HG02840 (cell line): ENCODE data around the gene RPS6KC1.
"Not testable (repeated sequence)": the region's sequence is repeated elsewhere in the genome, so short reads cannot be mapped to it uniquely, and the experiment has no call there.

ENCODE experiments used
- ATAC-seq: cut with Tn5 transposase; IDR thresholded peaks from one replicate; pipeline ENCODE4 v1.9.1; 2021; ENCODE audit warnings: mild to moderate bottlenecking, moderate library complexity, moderate number of reproducible peaks; ENCODE audit not compliant: unreplicated experiment, low FRiP score

Gene RPS6KC1

DNA sequence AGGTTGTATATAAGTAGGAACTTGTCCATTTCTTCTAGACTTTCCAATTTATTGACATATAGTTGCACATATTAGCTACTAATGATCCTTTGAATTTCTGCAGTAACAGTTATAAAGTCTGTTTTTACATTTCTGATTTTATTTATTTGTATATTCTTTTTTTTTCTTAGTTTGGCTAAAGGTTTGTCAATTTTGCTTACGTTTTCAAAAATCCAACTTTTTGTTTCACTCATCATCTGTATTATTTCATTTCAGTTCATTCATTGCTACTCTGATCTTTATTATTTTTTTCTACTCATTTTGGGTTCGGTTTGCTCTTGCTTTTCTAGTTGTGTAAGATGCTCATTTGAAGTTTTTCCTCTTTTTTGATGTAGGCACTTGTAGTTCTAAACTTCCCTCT lies 97.9 kb downstream of the RPS6KC1 start:
- no peak for ATAC-seq

DNA sequence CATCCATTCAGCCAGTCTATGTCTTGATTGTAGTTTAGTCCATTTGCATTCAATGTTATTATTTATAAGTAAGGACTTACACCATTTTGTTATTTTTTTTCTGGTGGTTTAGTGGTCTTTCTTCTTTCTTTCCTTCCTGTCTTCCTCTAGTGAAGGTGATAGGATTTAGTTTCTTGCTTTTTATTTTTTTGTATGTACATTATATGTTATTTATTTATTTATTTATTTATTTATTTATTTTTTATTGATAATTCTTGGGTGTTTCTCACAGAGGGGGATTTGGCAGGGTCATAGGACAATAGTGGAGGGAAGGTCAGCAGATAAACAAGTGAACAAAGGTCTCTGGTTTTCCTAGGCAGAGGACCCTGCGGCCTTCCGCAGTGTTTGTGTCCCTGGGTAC lies 99.0 kb downstream of the RPS6KC1 start:
- not testable (repeated sequence) for ATAC-seq

DNA sequence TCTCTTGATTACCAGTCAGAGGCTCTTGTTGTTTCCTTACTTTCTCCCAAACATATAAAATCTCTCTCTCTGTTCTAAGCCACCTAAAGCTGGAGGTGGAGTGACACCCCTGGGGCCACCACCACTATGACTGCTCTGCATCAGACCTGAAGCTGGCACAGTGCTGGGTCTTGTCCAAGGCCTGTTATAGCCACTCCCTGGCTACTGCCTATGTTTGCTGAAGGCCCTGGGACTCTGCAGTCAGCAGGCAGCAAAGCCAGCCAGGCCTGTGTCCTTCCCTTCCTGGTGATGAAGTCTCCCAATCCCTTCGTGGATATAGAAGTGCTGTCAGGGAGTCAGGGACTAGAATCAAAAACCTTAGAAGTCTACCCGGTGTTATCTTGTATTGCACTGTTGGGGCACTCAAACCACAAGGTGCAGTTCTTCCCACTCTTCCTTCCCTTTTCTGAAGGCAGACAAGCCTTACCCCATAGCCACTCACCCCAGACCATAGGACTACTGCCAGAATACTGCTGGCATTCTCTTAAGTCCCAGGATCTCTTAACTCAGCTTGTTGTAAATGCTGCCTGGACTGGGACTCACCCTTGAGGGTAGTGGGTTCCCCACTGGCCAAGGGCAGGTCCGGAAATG lies 103.1 kb downstream of the RPS6KC1 start:
- ATAC-seq: no peak

DNA sequence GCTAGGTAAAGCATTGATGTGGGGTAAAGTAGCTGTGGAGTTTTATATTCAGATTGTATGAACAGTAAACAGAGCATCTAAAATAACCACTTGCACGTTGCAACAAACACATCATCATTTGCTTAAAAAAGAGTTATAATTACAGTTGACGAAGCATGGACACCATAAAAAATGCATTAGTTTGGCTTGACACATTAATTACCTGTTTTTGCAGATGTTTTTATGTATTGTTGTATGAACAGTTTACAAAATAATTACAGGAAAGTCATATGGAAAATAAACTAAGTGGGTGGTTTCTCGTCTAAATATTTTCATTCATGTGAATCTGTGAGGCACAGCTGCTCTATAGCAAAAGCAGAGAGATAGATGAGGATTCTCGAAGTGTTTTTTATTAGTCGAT lies 108.3 kb downstream of the RPS6KC1 start:
- ATAC-seq: no peak

DNA sequence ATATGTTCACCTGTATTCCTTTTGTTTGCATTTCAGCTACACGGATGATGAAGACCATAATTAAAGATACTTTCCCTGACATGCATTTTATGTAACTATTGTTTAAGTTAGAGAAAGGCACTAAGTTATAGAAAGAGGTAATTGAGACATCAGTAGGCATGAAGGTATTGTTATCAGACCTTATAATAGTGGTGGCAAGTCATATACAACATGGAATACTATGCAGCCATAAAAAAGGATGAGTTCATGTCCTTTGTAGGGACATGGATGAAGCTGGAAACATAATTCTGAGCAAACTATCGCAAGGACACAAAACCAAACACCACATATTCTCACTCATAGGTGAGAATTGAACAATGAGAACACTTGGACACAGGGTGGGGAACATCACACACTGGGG lies 109.4 kb downstream of the RPS6KC1 start:
- not testable (repeated sequence) for ATAC-seq

DNA sequence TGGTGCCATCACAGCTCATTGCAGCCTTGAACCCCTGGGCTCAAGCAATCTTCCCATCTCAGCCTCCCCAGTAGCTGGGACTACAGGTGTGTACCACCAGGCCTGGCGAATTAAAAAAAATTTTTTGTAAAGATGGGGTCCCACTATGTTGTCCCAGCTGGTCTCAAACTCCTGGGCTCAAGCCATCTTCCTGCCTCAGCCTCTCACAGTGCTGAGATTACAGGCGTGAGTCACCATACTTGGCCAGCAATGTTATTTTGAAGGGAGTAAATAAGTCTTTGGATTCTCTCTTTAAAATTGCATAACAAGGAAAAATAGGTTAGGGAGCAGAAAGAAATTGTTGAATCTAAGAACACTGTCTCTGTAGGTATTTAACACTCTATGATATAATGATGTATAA lies 111.3 kb downstream of the RPS6KC1 start:
- no peak for ATAC-seq

DNA sequence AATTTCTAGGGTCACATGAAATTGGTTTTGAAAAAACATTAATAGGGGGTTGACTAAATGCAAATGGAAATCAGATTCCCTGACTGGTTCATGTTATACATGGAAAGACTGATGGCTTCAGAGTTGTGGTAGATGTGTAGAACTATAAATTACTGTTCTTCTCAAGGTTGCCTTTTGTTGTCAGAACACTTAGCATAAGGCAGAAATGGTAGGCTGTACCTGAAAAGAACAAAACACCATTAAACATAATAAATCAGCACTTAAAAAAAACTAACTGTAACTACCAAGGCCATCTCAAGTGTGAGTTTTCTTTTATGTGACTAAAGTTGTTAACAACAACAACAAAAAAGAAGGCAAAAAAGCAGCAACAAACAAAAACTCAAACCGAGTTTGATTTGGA lies 111.8 kb downstream of the RPS6KC1 start:
- no peak for ATAC-seq

DNA sequence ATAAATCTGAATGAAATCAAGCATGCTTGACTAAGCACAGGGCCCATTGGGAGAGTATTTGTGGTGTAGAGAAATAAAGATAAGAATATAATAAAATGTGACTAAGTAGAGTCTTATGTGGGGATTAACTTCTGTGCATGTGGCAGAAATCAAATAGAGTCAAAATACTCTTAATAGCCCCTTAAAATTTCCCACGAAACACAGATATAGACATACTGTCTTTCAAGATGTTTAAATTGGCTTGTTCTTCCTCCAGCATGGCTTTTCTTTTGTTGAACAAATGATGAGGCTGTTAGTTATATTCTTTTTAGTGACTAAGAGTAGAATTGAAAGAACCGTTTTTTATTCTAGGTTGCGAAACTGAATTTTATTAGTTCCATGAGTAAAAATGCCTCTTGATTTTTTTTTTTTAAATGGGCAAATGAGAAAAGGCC lies 112.3 kb downstream of the RPS6KC1 start:
- no peak for ATAC-seq

DNA sequence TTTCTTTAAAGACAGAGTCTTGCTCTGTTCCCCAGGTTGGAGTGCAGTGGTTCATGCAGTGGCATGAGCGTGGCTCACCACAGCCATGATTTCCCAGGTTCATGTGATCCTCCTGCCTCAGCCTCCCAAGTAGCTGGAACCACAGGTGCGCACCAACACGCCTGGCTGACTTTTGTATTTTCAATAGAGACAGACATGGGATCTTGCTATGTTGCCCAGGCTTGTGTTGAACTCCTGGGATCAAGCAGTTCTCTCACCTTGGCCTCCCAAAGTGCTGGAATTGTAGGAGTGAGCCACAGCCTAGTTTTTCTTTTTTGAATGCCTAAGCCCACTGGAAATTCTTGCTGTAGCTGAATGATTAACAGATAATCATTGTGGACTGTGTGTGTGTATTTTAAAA lies 113.5 kb downstream of the RPS6KC1 start:
- no peak for ATAC-seq

DNA sequence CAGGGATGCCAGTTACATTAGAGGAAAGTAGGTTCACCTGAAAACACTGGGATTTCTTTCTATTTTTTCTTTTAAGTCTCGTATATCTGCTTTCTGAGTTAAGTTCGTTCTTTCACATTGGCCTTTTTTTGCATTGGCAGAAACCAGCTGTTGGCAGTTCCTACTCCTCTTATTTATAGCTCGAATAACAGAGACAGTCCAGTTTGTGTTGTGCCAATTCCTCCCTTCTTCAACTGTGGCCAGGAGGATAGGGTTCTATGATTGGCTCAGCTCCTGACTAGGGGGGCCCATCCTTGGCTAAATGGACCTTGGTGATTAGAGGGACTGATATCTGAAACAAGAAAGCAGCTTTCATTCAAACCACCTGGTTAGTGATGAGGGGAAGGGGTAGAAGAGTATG lies 115.8 kb downstream of the RPS6KC1 start:
- no peak for ATAC-seq

DNA sequence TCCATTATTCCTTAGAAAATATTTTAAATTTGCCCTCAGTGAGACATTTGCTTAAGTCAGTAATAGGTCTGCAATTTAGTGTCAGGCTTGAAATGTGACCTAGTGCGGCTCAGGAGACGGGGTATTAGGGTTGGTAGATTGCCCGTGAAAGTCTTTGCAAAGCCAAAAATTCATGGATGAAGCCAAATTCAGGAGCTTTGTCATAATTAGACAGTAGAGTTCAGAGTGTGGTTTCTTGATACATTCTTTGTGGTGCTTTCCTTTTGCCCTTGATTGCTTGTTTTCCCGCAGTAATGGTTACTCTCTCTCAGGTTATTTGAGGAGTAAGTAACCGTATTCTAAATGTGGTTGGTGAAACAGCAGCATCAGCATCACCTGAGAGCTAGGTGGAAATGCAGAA lies 120.7 kb downstream of the RPS6KC1 start:
- ATAC-seq: no peak

DNA sequence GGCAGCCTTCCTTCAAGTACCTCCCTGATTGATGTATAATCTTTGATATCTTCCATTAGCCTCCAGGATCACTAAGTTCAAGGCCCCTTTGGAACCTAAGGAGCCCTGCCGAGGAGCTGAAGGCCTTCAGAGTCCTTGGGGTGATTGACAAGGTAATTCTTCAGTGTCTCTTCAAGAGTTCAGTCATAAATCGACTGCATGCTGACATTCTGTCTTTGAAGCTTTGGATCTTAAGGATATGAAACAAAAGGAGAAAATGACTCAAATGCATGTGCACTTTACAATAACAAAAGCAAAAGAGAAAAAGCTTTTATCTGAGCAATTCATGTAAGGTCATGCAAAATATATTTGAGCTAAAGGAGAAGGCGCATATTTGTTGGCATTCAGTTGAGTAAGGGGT lies 125.3 kb downstream of the RPS6KC1 start:
- no peak for ATAC-seq

DNA sequence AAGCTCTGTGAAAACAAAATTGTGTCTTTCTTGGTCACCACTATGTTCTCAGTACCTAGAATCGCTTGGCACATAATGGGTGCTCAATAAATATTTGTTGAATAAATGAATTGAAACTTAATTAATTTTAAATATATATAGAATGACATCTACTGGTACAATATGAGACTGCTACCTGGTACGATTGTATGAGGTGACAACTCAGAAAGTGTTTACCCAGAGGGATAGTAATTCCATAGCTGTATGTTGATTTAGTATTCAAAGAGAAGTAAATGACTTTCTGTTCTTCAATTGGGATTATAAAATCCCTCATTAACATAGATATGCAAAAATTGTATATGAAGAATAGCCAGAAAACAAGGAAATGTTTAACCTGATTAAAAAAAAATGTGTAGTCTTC lies 128.7 kb downstream of the RPS6KC1 start:
- ATAC-seq: no peak

DNA sequence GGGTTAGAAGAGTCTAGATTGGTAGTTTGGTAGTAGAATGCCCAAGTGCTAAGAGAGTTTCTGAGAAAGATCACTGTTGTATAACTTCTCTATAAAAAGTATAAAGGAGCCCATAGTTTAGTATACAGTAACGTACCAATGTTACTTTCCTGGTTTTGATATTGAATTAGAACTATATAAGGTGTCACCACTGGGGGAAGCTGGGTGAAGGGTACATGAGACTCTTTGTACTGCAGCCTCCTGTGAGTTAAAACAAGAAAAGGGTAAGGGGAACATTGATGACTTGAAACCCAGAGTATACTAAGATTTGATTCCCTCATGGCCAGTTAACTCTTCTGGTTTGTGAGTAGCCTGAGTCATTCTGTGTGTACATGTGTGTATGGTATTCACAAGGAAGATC lies 129.8 kb downstream of the RPS6KC1 start:
- ATAC-seq: no peak

DNA sequence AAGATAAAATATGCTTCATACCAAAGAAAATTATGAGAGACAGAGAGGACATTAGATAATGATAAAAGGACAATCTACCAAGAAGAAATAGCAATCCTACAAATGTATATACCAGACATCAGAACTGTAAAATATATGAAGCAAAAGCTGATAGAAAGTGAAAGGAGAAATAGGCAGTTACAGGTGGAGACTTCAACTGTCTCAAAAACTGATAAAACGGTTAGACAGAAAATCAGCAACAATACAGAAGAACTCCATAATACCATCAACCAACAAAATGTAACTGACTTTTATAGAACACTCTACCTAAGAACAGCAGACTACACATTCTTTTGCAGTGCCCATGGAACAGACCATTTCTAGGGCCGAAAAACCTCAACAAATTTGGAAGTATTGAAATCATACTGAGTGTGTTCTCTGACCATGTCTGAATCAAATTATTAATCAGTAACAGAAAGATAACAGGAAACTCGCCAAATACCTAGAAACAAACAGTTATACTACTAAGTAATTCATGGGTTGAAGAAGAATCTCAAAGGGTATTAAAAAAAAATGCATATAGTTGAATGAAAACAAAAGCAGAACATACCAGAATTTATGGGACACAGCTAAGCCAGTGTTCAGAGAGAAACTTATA lies 132.1 kb downstream of the RPS6KC1 start:
- ATAC-seq: no peak

DNA sequence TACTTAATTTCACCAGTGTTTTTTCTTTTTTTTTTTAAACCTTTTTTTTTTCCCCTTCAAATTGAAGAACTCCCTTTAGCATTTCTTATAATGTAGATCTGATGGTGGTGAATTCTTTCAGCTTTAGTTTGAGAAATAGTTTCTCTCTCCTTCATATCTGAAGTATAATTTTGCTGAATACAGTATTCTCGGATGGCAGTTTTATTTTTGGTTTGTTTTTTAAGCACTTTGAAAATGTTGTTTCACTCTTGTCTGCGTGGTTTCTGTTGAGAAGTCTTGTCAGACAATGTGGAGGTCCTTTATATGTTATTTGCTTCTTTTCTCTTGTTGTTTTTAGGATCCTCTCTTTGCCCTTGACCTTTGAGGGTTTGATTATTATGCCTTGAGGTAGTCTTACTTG lies 135.1 kb downstream of the RPS6KC1 start:
- no peak for ATAC-seq

DNA sequence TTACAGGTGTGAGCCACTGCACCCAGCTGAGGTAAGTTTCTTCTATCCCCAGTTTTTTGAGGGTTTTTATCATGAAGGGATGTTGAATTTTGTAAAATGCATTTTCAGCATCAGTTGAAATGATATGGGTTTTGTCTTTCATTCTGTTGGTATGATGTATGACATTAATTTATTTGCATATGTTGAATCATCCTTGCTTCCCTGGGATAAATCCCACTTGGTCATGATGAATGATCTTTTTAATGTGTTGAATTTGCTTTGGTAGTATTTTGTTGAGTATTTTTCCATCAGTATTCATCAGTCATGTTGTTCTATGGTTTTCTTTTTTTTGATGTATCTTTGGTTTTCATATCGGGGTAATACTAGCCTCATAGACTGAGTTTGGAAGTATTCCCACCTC lies 141.0 kb downstream of the RPS6KC1 start:
- ATAC-seq: no peak

DNA sequence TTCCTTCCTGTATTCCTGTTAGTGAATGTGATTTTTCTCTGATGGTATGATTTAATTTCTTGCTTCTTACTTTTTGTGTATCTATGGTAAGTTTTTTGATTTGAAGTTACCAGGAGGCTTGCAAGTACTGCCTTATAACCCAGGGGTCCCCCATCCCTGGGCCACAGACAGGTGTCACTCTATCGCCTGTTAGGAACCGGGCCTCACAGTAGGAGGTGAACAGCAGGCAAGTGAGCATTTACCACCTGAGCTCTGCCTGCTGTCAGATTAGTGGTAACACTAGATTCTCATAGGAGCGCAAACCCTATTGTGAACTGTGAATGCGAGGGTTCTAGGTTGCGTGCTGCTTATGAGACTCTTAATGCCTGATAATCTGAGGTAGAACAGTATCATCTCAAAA lies 143.3 kb downstream of the RPS6KC1 start:
- ATAC-seq: no peak

DNA sequence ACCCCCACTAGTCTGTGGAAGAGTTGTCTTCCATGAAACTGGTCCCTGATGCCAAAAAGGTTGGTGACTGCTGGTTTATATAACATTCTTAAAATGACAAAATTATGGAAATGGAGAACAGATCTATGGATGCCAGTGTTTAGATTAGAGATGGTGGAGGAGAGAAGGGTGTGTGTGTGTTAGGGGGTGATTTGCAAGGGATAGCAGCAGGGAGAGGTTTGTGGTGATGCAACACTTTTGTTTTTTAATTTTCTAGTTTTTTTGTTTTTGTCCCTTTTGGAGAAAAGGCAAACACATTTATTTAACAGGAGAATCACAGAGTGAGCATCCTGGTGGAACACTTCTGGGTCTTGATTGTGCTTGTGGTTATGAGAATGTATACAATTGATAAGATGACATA lies 143.8 kb downstream of the RPS6KC1 start:
- no peak for ATAC-seq

DNA sequence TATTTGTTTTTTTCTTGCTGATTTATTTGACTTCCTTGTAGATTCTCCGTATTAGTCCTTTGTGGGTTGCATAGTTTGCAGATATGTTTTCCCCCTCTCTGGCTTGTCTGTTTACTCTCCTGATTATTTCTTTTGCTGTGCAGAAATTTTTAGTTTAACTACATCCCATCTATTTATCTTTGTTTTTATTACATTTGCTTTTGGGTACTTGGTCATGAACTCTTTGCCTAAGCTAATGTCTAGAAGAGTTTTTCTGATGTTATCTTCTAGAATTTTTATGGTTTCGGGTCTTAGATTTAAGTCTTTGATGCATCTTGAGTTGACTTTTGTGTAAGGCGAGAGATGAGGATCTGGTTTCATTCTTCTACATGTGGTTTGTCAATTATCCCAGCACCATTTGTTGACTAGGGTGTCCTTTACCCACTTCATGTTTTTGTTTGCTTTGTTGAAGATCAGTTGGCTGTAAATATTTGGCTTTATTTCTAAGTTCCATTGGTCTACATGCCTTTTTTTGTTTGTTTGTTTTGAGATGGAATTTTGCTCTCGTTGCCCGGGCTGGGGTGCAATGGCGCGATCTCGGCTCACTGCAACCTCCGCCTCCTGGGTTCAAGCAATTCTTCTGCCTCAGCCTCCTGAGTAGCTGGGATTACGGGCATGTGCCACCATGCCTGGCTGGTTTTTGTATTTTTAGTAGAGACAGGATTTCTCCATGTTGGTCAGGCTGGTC lies 145.4 kb downstream of the RPS6KC1 start:
- not testable (repeated sequence) for ATAC-seq

DNA sequence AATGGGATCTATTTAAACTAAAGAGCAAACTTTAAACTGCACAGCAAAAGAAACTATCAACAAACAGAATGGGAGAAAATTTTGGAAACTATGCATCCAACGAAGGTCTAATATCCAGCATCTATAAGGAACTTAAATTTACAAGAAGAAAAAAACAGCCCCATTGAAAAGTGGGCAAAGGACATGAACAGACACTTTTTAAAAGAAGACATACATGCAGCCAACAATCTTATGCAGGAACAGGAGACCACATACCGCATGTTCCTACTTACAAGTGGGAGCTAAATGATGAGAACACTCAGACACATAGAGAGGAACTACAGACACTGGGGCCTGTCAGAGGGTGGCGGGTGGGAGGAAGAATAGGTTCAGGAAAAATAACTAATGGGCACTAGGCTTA lies 149.6 kb downstream of the RPS6KC1 start:
- ATAC-seq: no peak
